Kidney (tissue), 14 donors: Measurements from ENCODE around the gene DNM3. TPM values are rescaled to one million over a fixed set of nuclear protein-coding genes. Genes with fewer than 3 reads are reported as not detected.

ENCODE experiments used
- DNase-seq, 5 donors: peaks; one replicate each; pipeline ENCODE4 v3.0.0-alpha.2; 2013 to 2020
- FAIRE-seq: peaks from 2 replicates; lab custom pipeline; 2012; peaks lifted over from hg19 to GRCh38; lab: Jason Lieb, UNC
- H3K27ac ChIP-seq, 2 donors: one replicate each; pipeline ENCODE4 v1.7.0; 2013; ENCODE audit warnings: low read depth in 2 of 2, low read length in 2 of 2, inconsistent platforms in 1 of 2
- H3K27me3 ChIP-seq: one replicate; pipeline ENCODE4 v1.7.1; 2013; ENCODE audit warnings: low read length, inconsistent platforms; ENCODE audit not compliant: control insufficient read depth, insufficient read depth
- H3K36me3 ChIP-seq, 3 donors: one replicate each; pipeline versions ENCODE4 v1.7.0 to v1.7.1; 2013; ENCODE audit warnings: low read length in 3 of 3, control low read depth in 1 of 3, inconsistent platforms in 1 of 3; ENCODE audit not compliant: insufficient read depth in 3 of 3, control insufficient read depth in 2 of 3
- H3K4me1 ChIP-seq, 3 donors: one replicate each; pipeline versions ENCODE4 v1.7.0 to v1.7.1; 2013; ENCODE audit warnings: low read length in 3 of 3, inconsistent platforms in 1 of 3, low read depth in 1 of 3; ENCODE audit not compliant: control insufficient read depth in 2 of 3, insufficient read depth in 2 of 3
- H3K4me3 ChIP-seq, 3 donors: one replicate each; pipeline versions ENCODE4 v1.7.0 to v1.8.1; 2013; ENCODE audit warnings: low read length in 3 of 3, control low read depth in 1 of 3, inconsistent platforms in 1 of 3
- H3K9ac ChIP-seq, 3 donors: one replicate each; pipeline versions ENCODE4 v1.7.0 to v1.7.1; 2013; ENCODE audit warnings: low read length in 3 of 3, control low read depth in 1 of 3, inconsistent platforms in 1 of 3
- H3K9me3 ChIP-seq, 3 donors: one replicate each; pipeline versions ENCODE4 v1.7.0 to v1.7.1; 2013; ENCODE audit warnings: low read length in 3 of 3, control low read depth in 1 of 3, inconsistent platforms in 1 of 3; ENCODE audit not compliant: control insufficient read depth in 2 of 3, insufficient read depth in 1 of 3
- intact Hi-C: fragments of 100-400 bp; cut with DNase I; formaldehyde crosslinking; loops from one replicate; pipeline ENCODE4 v1.11.1; 2022
- polyA plus RNA-seq: library from polyadenylated mRNA; stranded (reverse); fragments of 350-450 nt; fragmentation: Illumina TruSeq; extraction: RNeasy Lipid Tissue Mini Kit (QIAGEN cat#74804); gene quantifications from one replicate; pipeline ENCODE4 v1.2.3, GENCODE V29; 2014; ENCODE audit warnings: low read depth, low replicate concordance; ENCODE audit not compliant: insufficient read depth
- total RNA-seq: library from RNA; stranded (reverse); fragmentation: NEBNext Ultra II Directional; extraction: Animal tissue kit (Norgen Biotek cat#: 25700); gene quantifications from one replicate; pipeline ENCODE4 v1.2.1, GENCODE V29; 2021
- TF ChIP-seq, protein P1 (sequence below): IDR thresholded peaks from 3 replicates; pipeline ENCODE4 v1.5.1; 2012; ENCODE audit warnings: mild to moderate bottlenecking, moderate library complexity, borderline replicate concordance; ENCODE audit not compliant: insufficient read depth; ENCODE audit errors: extremely low read depth
- donor health status: control.
- donor health status: control.
- donor health status: control.
- donor health status: control.
- donor health status: control.
- donor health status: DM: yes; HTN: yes; CAD: no.
- donor health status: Normal renal cell carcinoma (clear cell type).

The DNM3 gene
- total and polyA plus RNA-seq, 2 donors from 2014 or later = 5.9 to 19.1 TPM

DNA sequence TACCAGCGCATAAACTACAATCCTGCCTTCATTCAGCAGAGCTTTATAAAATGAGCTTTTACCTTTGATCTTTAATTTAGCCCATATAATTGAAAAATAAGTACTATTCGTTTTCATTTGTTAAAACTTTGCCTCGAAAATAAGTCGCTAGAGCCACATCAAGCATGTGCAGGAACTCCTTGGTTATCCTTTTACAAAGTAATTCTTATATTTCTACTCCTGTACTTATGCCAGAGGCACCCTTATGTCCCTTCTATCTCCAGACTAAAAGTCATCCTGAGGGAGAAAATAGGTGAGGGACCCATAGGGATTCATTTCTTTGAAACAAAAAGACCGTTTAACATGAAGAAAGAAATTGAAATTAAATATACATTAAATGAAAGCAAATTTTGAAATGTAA lies 301.0 kb downstream of the DNM3 start:
- Histone ChIP-seq H3K27ac (peak overlapping the region in 1 of 2 donors; percentile 54), H3K9ac (peak overlapping the region in 1 of 3 donors; percentile 62), H3K27me3 (no peaks in the 10 kb centered on the region), H3K4me3 (peak overlapping the region; percentile 18 to 83 (median 41)), H3K36me3 (peaks cover 0 to 4% (median 0%) of the 10 kb centered on the region in 3 donors), H3K9me3 (no peaks in the 10 kb centered on the region), H3K4me1 (peaks cover 0 to 5% (median 0%) of the 10 kb centered on the region in 3 donors)
- intact Hi-C loops = no loop called here
- DNase-seq (no peak), FAIRE-seq (no peak)
- TF ChIP-seq, protein P1, sequence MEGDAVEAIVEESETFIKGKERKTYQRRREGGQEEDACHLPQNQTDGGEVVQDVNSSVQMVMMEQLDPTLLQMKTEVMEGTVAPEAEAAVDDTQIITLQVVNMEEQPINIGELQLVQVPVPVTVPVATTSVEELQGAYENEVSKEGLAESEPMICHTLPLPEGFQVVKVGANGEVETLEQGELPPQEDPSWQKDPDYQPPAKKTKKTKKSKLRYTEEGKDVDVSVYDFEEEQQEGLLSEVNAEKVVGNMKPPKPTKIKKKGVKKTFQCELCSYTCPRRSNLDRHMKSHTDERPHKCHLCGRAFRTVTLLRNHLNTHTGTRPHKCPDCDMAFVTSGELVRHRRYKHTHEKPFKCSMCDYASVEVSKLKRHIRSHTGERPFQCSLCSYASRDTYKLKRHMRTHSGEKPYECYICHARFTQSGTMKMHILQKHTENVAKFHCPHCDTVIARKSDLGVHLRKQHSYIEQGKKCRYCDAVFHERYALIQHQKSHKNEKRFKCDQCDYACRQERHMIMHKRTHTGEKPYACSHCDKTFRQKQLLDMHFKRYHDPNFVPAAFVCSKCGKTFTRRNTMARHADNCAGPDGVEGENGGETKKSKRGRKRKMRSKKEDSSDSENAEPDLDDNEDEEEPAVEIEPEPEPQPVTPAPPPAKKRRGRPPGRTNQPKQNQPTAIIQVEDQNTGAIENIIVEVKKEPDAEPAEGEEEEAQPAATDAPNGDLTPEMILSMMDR = no peak

DNA sequence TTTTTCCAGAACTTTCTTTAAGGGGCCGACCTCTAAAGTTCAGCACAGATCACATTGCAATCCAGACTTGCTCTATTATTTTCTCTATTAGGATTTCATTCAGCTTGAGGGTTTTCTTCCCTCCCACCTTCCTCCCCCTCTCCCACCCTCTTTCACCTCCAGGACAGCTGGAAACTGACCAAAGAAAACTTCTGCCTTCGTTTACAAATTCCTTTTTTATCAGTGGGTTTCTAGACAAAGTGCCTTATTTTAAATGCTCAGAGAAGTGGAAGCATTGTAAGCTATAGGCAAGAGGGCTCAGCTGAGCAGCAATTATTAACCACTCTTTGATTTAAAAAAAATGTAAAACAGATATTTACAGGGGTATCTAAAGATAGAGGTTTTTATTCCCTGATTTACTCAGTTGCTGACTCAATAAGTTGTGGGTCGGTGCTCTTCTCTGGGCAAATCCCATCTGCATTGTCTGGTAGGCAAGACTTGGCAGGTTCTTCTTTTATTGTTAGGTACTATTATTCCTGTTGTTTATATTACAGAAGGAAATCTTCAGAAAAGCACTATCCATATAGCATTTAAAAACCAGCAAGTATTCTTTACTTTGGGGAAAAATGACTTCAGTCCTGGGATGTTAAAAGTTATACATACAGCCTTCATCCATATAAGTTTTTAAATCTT lies 302.2 kb downstream of the DNM3 start:
- peak overlapping the region; percentile 45 to 87 for H3K27ac ChIP-seq
- H3K4me1 ChIP-seq = peaks cover 0 to 7% (median 0%) of the 10 kb centered on the region in 3 donors
- peak overlapping the region; percentile 25 to 62 (median 62) for H3K9ac ChIP-seq
- DNase-seq (peak in 3 of 5 donors; percentile 29 to 85 (median 56)), FAIRE-seq (peak; percentile 64)
- intact Hi-C loops = no loop called here
- H3K9me3 ChIP-seq = no peaks in the 10 kb centered on the region
- peaks cover 0 to 4% (median 0%) of the 10 kb centered on the region in 3 donors for H3K36me3 ChIP-seq
- TF ChIP-seq, protein P1 = no peak
- no peaks in the 10 kb centered on the region for H3K27me3 ChIP-seq
- H3K4me3 ChIP-seq = peak overlapping the region; percentile 65 to 83 (median 69)

DNA sequence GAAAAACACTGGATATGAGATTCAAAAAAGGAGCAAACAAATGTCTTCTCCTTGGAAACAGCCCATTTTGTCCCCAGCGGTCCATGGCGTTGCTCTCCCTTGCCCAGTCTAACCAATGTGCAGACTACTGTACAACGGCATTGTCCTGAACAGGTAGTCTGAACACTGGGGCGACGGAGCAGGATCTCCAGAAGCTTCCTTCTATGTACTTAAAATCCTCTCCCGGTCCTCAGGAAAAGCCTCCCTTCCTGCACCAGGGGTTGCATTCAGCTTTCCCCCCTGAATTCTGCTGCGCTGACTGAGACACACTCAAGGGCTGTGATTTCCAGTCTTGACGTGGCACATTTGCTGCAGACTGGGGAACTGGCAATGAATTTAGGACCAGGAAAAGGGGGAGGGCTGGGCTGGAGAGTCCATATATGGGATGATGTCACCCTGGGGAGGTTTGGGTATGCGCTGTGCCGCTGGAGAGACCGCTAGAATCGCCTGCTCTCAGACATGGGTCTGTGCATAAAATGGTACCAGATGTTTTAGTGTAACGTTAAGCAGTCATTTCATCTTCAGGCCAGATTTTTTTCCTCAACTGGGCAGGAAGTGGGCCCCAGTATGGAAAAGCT lies 303.3 kb downstream of the DNM3 start:
- Histone ChIP-seq H3K4me1 (peaks cover 0 to 9% (median 0%) of the 10 kb centered on the region in 3 donors), H3K9ac (peak overlapping the region; percentile 35 to 62 (median 53)), H3K27me3 (no peaks in the 10 kb centered on the region), H3K36me3 (peaks cover 0 to 4% (median 0%) of the 10 kb centered on the region in 3 donors), H3K27ac (peak overlapping the region; percentile 69 to 80), H3K9me3 (no peaks in the 10 kb centered on the region), H3K4me3 (peak overlapping the region; percentile 65 to 83 (median 69))
- intact Hi-C loops = no loop called here
- TF ChIP-seq, protein P1 = no peak
- FAIRE-seq = no peak
- DNase-seq = peak; percentile 80 to 97 (median 88)
